ENCODE results near the gene SYT8.

The SYT8 gene

DNA sequence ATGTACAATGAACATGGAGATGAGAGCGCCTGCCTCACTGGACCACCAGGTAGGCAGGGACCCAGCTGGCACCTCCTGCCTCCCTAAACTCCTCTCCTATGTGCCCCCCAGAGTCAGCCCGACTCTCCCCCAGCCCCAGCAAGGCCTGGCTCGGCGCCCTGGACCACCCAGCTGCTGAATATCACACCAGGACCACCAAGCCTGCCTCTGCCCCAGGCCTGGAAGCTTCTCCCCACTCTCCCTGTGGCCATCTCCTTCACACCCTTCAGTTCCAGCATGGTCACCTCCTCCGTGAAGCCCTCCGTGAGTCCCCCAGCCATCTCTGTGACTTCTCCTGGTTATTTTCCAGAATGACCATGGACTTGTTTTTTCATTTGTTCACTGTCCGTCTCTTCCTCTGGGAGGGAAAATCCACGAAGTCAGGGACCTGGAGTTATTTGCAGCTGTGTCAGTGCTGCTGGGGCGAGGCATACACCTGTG lies 11.7 kb downstream of the SYT8 start:
- no peak for DNase-seq

DNA sequence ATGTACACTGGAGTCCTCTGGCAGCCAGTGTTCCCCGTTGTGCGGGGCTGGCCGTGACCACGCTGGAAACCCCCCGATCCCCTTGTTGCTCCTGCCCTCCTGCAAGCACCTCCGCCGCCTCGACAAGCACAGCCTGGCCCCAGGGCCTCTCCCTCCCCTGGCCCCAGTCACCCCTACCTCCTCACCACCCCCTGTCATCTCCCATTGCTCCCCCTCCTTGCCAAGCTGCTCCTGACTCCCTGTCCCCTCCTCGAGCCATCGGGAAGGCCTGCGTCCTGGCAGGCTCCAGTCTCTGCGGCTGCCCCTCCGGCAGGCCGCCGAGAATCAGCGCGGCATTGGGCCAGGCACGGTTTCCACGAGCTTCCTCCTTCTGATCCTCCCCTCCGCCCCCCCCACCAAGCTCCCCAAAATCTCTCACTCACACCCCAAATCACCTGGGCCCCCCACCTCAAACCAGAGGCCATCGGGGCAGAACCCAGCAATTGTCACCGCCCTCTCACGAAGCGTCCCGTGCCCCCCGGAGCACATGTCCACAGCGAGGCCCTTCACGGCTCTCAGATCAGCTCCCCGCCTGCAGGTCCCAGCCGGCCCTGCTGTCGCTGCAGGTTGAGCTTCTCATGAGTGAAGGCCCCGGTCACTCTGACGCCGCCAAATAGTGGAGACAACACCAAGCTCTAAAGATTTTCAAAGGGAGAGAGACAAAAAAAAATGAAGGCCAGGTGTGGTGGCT lies 12.4 kb downstream of the SYT8 start:
- no peak for DNase-seq

- no peak for DNase-seq
Measured at GRCh38 chr11:1847926-1848639, 13.3 kb downstream of the SYT8 start.

DNA sequence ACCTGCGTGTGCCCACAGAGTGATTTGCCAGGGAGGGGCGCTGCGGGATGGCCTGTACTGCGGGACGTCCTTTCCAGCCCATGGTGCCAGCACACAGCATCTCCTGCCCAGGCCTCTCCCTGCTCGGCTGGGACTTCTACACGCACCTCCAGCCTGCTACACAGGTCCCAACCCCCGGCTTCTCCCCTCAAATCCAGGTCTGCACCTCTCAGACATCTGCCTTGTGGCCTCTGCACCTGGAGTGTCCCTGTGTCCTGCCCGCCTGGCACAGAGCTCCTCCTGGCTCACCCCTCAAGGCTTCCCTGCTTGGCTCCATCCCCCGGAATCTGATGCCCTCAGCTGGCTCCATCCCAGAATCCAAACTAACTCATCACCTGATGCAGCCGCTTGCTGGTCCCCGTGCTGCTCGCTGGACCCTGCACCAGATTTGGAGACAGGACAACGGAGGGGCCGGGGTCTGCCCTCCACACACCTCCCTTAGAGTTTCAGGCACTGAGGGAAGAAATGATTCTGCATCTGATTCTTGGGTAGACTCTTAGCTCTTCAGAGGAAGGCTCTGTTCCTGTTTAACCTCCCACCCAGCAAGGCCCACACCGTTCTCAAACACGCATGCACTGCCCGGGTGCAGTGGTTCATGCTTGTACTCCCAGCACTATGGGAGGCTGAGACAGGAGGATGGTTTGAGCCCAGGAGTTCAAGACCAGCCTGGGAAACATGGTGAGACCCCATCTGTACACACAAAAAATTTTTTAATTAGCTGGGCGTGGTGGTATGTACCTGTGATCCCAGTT lies 14.0 kb downstream of the SYT8 start:
- DNase-seq = no peak

GRCh38 chr11:1851468-1852180 lies 16.8 kb downstream of the SYT8 start:
- no peak for DNase-seq

DNA sequence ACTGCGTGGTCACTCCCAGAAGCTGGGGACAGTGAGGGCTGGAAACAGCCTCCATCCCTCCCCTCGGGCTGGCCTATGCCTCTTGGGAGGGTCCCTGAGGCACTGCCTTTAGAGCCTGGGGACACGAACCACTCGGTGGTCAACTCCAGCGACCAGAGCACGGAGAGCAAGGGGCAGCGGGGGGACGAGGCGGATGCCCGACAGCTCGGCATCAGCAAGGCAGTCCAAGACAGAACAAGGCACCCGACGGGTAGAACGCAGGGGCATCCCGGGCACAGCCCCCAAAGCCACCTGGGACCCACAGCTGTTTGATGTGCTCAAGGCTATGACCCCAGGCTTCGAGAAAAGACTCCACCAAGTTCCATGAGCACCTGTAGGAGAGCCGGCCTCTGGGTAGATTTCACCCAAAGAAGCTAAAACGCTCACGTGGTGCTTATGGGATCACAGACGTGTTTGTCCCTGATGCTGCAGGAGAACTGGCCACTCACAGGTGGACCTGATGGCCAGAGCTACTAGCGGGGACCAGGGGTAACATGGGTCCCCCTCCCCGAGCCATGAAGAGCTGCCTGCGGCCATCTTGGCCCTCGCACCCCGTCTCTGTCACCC lies 17.6 kb downstream of the SYT8 start:
- no peak for DNase-seq

GRCh38 chr11:1852877-1853276 lies 18.1 kb downstream of the SYT8 start, which contains the start of gene LSP1:
LSP1 (plus strand) TSS chr11:1853084; CDS start chr11:1853145, 61 bp downstream.
- peak; percentile 72 for DNase-seq

DNA sequence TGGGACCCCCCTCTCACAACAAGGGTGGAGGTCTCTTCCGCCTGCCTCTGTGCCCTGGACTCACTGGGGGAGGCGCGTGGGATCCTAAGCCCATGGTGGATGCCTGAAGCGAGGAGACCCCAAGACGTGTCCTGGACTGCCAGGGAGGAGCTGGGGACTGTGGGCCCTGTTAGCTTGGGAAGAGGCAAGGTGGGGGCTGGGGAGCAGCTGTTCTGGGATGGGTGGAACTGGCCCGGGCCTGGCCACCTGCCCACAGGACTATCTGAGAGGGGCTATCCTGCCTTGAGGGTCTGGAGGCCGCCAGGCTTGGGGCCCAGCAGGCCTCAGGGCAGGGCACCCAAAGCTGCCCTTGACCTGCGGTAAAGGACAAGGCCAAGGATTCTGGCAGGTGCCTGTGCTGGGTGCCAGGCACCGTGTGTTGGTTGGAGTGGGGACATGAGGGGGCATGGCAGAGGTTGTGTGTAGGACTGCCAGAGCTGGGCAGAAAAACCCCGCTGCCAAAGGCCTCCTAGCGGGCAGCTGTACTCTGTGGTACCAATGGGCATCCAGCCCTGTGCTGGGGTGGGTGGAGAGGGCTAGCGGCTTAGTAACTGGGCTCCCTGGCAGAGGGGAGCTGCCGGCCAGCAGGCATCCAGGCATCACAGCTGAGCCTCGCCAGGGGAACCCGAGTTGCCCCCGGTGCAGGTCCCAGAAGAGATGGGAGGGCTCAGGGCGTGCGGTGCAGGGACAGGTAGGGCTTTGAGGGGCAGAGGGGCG lies 18.8 kb downstream of the SYT8 start:
- DNase-seq = no peak

GRCh38 chr11:1854132-1854948 lies 19.6 kb downstream of the SYT8 start:
- DNase-seq = no peak

GRCh38 chr11:1854949-1855885 lies 20.4 kb downstream of the SYT8 start:
- peak; percentile 36 for DNase-seq

GRCh38 chr11:1855886-1856265 lies 21.1 kb downstream of the SYT8 start:
- DNase-seq = no peak

- no peak for DNase-seq
Measured at GRCh38 chr11:1856306-1857005, 21.7 kb downstream of the SYT8 start.

GRCh38 chr11:1857064-1857463 lies 22.3 kb downstream of the SYT8 start:
- no peak for DNase-seq

GRCh38 chr11:1858154-1858553 lies 23.4 kb downstream of the SYT8 start:
- no peak for DNase-seq

GRCh38 chr11:1858576-1858975 lies 23.8 kb downstream of the SYT8 start:
- DNase-seq = no peak

GRCh38 chr11:1859004-1859403 lies 24.2 kb downstream of the SYT8 start:
- no peak for DNase-seq

GRCh38 chr11:1860108-1860507 lies 25.3 kb downstream of the SYT8 start:
- DNase-seq = no peak

- no peak for DNase-seq
Measured at GRCh38 chr11:1861435-1862411, 26.9 kb downstream of the SYT8 start.

All from activated CD8-positive, alpha-beta memory T cell treated with anti-CD3 and anti-CD28 coated beads, Interleukin-2, amount 50 U/mL, for 4 hours (primary cell).